HG03135 (cell line): ENCODE results near the gene LYPD6.

ENCODE experiments used
- ATAC-seq: cut with Tn5 transposase; IDR thresholded peaks from one replicate; pipeline ENCODE4 v1.9.1; 2021; ENCODE audit warnings: mild to moderate bottlenecking, moderate library complexity; ENCODE audit not compliant: unreplicated experiment

The LYPD6 gene

DNA sequence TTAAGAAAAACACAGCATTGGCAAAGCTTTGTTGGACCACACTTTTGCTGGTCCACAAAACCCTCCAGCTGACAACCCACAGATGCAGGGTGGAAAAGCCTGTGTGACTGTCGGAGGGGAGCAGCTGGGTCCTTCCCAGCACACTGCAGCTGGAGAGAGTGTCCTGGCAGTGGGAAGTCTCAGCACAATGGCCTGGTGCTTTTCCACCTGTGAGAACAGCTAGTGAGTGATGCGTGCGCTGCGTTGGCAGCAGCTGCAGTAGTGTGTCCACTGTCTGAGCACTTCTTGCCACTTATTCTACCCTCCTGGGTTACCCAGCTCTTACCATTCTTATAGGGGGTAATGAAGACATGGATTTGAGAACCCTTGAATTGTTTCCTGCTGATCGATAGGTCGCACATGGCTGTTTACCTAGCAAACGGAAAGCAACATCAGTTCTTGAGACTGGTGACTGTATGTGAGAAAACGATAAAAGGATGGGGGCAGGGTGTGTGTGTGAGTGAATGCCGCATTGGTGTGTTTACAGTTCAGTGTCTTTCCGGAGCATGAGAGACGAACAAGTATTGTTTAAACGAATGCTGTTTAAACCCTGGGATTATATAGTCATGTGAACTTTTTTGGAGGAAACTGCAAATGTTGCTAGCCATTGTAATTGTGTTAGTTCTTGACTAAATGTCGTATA is 69.7 kb downstream of the LYPD6 start:
- ATAC-seq = no peak

DNA sequence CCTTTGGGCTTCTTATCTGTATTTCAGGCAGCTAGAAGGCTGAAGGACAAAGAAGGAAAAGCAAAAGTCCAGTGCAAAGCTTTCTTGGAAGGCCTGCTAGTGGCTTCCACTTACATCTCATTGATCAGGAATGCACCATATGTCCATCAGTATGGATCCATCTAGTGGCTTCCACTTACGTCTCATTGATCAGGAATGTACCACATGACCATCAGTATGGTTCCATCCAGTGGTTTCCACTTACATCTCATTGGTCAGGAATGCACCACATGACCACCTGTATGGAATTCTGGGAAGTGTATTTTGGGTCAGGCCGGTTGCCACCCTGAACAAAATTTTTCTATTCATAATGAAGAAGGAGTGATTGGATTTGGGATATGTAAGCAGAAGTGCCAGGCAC is 70.6 kb downstream of the LYPD6 start:
- no peak for ATAC-seq

DNA sequence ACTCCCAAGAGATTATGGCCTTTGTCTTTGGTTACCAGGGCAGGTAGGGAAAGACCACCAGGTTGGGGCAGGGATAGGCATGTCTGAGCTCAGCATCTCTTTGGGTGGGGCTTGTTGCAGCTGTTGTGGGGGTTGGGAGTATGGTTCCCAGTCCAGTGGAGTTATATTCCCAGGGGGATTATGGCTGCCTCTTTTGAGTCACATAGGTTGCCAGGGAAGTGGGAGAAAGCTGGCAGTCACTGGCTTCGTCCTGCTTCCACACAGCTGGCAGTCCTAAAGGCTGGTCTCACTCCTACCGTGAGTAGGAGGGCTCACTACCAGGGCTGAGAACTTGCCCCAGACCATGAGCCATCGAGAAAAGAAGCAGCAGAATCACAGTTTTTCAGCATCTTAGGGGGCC is 79.1 kb downstream of the LYPD6 start:
- no peak for ATAC-seq

DNA sequence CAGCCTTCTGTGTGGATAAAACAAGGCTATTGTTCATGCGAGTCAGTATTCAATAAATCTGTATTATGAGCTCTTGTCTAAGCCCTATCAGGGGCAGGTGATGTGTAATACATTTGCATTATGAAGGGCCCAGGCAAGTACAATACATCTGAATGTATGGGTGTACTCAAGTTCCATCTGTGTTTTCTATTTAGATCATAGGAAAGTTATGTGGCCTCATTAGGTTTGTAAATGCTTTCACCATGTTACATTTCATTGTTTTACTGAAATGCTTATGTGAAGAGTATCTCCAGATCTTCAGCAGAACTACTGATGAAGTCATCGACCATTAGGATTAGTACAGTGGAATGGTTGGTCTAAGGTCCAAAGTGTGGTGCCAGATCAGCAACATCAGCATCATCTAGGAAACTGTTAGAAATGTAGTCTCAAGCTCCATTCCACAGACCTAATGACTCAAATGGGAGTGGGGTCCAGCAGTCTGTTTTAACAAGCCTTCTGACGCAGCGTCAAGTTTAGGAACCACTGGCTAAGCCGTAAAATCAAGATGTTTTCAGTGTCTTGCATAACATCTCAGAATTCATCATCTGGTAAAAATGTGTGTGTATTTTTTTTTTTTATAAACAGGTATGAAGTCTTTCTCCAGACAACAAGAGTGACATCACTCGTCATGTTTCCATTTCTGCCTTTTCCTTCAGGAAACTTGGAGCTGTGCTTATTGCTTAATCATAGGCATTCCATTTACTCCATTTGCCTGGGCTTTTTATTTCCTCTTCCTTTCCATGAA is 80.5 kb downstream of the LYPD6 start:
- no peak for ATAC-seq

DNA sequence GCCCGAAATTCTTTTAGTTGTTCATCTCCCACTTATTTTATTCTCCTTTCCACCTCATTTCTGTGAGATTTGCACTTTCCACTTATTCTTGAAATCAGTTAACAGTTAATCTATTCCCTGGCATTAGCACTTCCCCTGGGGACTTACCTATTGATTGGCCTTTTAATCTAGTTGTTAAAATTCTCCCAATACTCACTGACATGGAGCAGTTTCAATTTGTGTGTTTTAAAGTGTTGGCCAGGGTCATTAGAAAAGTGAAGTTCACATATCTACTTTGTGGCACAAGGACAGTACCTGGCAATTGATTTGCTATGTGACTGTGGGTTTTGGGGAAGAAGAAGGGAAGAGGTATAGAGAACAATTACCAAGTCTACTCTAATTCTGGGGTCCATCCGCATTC is 83.1 kb downstream of the LYPD6 start:
- ATAC-seq = no peak

DNA sequence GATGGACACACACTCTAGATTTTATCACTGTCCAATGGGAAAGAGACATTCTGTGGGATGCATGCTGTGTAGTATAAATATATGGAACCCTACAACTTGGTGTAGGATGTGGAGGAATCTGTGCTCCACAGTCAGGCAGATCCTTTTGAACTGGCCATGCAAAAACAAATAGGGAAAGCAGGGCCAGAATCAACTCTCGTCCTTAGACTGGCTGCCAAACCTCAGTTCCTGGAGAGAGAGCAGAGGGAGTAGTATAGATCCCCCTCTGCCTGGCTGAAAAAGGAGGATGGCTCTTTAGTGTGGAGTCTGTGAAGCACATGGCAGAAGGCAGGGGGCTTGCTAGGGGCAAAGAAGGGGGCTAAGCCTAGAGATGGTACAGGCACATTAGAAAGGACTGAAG is 84.7 kb downstream of the LYPD6 start:
- ATAC-seq = no peak

DNA sequence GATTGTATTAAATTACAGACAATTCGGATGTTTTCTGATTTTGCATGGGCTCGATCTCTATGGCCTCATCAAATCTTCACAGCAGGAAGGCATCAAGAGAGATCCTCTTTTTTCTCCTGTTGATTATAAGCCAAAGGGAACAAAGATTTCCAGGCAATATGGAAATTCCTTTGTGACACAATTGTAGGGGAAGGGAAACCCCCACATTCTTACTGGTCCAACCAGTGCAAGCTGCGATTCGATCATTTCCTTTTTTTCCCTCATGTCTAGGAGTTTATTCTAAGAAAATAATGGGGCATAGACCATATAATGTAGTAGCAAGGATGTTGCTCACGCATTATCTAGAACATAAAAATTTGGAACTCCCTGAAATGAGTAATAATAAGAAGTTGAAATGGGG is 87.7 kb downstream of the LYPD6 start:
- no peak for ATAC-seq

DNA sequence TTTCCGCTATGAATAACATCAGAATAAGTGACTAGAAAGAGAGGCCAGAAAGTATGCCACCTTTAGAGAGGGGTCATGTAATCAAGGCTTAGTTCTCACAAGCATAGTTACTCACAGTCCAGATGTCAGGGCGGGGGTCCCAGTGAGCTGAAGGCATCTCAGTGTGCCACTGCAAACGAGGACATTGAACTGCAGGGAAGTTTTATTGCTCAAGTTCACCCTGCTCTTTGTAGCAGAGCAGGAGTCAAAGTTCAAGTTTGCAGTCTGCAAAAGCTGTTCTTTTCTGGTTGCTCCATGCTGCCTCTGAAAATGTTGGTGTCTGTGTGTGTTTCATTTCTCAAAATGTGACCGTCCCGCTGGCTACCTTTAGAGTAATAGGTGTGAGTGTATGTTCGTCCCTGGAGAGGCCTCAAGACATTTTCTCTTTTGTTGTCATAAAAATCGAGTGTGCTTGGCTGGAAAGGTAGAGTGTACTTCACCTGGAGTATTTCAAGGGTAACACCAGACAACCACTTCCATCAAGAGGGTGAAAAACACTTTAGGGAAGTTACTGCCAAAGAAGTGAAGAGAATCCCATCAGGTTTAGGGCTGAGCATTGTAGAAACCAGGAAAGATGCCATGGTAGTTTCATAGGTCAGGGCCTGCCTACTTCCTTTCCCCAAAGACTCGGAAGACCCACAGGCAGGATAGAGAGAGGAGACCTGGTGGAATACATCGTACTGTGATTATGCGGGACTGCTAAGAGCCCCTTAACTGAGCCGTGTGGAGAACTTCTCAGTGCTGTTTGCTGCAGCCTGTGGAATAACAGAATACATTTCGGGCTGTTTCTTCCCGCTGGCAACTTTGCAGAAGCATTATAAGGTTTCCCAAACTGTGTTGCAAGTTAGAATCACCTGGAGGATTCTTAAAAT is 89.9 kb downstream of the LYPD6 start:
- ATAC-seq = no peak

DNA sequence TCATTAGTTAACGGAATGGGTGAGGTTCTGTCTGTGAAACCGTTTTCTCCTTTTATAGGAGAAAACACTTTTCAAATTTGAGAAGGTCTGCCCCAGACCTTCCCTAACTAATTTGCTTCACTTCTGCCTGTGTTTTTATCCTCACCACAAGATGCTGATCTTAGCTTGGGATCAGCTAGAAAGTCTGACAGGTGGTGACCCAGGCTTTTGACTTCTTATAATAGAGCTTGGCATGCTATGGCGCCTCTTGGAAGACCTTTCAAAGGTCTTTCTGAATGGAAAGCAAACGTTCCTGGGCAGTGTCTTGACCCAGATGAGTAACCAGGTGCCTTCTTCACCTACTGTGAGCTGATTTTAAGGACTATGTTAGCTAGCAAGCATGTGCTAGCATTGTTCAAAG is 91.4 kb downstream of the LYPD6 start:
- no peak for ATAC-seq

DNA sequence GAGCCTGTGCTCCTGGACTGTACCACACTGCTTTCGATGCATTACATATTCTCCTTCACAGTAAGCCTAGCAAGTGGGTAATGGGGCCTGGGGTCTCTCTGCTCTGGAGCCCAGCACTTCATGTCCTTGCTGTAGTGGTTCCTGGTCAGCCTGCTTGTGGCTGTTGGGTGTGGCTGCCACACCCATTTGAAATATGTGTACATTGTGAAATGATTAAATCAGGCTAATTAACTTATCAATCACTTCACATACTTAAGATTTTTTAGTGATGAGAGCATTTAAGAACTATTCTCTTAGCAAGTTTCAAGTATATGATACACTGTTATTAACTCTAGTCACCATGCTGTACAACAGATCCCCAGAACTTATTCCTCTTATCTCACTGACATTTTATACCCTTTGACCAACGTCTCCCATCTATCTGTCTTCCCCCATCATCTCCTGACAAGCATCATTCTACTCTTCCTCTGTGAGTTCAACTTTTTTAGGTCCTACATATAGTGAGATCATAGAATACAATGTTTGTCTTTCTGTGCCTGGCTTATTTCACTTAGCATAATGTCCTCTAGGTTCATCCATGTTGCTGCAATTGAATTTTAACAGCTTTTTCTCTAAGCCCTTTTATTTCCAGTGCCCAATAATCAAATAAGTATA is 92.1 kb downstream of the LYPD6 start:
- ATAC-seq = no peak

DNA sequence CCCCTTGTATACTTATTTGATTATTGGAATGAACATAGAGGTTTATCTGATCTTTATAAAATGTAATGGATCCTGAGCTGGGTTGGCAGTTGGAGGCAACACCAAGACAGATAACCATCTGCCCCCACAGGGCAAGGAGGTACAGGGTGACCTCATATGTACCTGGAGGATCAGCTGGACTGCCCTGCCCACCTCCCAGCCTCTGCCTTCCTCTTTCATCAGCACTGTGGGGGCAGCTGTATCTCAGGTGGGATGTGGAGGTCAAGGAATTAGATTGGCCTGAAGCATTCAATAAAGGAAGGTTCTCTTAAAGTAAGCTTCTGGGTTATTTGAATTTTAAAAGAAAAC is 92.6 kb downstream of the LYPD6 start:
- no peak for ATAC-seq

DNA sequence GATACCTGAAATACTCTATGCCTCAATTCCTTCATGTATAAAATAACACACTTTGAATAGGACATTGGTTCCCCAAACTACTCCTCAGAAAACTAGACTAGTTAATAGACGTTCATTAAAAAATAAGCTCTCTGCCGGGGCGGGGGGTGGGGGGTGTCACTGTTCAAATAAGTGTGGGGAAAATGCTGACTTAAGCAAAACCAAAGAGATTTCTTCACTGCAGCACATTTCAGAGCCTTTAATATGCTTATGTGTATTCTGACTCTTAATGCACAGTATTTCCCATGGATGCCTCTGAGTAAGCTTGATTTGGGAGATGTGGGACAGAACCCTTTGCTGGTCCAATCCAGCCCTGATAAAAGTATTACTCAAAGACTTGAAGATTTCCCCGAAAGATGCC is 93.2 kb downstream of the LYPD6 start:
- no peak for ATAC-seq

DNA sequence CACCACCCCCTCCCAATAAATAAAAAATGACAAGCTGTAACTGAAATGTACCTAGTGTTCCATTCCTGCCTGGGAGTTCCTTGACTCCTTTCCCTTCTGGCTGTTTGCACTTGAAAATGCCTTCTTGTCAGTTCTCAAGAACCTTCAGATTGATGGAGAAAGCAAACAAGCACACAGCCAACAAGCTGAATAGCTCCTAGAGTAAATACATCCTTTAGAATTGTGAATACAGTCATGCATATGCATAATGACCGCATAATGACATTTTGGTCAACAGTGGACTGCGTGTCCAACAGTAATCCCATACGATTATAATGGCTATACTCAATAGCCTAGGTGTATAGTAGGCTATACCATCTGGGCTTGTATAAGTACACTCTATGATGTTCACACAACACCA is 97.0 kb downstream of the LYPD6 start:
- no peak for ATAC-seq

DNA sequence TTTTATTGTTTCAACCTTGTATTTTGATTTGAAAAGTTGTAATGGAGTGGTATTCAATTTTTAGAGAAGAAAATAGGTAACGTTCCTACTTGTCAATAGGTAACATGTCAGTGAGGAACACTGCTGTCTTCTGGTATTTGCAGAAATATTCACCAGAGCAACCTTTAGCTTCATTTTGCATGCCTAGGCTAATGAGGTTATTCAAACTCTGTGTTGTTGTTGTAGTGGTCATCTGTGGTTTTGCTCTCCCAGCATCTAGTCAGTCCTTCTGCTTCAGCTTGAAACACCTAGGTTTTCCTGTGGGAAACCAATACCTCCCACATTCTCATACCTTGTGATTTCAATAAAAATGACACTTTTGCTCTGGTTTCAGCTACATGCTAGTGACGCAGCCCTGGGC is 98.4 kb downstream of the LYPD6 start:
- no peak for ATAC-seq

DNA sequence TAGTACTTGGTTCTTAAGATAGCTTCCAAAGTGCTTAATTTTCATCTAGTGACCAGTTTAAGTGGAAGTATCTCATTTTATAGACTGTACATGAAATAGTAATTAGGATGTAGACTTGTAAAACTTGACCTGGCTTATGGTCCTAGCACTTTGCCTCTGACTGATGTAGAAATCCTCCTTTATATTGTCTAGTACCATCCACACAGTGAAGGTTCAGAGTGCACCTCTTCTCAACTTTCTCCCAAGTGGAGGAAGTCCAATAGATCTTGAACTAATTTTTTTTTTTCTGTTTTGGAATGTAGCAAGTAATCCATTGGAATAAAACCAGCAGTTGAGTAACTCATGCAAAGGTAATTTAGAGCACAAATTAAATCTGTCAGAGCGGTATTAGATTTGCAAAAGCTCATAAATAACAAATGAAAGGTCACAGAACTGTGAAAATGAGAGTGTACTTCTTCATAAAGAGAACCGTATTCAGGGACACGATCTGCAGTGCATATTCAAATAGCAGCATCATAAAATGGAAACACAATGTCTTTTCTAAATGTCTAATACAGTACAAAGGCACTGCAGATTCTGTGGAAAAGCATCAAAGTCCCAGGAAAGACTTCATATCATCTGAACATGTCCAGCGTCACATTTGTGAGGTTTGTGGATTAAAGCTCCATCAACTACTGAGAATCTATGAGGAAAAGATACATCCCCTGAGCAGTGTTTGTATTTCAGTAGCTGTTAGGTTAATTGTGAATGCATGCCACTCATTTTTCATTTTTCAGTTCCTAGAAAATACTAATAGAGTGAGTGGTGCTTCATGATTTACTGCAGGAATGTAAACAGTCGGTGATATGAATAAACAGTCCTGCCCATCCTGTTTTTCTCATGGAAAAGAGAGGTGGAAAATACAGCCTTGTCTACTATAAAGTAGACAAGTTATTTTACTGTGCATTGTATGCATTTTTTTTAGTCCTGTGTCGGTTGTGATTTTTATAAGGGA is 100.7 kb downstream of the LYPD6 start:
- ATAC-seq = no peak

DNA sequence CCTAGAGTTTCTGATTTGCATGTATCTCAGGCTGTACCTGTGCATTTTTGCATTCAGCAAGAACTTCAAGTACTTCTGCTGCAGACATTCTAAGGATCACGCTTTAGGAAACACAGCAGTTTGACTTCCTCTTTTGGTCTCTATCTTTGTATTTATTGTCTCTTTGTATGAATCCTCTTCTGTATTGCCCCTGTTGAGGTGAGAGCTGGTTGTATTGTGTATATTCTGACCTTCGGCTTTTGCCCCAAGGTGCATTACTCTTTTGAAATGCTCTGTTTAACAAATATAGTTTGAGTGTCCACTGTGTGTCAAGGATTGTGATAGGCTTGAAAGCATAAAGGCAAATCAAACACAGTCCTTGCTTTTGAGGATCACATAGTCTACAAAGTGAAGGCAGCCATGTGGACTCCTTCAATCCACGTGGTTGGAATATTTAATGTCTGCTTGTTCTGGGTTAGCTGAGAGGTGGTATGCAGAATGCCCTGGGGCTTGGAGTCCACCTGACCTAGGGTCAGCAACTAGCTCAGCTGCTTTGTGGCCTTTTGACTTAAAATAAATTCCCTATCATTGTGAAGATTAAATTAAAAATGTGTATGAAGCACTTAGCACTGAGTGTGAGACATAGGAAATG is 108.1 kb downstream of the LYPD6 start:
- ATAC-seq = no peak

DNA sequence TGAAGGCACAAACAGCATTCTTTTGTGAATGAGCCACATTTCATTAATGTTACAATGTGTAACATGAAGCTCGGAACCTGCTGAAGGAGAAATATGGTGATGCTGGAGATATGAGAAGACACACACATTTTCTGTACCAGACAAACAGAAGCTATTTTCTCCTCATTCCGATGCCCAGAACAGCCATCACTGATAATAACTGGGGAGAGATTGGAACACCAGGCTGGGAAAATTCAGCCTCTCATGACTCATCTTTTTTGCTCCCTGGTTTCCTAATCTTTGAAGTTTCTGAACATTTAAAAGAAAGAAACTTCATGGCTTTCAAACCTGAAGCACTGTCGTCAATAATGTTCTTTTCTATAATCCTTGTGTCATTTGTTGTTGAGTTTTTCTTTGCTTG is 110.9 kb downstream of the LYPD6 start:
- no peak for ATAC-seq

DNA sequence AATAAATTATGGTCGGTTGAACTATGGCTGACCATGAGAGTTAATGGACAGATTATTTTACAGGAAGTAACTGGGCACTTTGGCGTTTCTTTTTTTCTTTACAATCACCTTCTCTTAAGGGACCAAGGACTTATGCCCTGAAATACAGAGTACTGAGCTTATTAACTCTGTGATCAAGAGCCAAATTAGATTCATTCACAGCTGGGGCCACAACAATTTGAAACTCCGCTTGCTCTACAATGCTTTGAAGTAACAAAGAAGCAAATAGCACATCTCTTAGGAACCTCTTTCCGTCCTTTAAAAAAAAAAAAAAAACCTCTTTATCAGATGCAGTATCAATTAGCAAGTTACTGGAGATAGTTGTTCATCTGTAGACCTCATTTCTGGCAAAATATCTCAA is 112.0 kb downstream of the LYPD6 start:
- no peak for ATAC-seq

DNA sequence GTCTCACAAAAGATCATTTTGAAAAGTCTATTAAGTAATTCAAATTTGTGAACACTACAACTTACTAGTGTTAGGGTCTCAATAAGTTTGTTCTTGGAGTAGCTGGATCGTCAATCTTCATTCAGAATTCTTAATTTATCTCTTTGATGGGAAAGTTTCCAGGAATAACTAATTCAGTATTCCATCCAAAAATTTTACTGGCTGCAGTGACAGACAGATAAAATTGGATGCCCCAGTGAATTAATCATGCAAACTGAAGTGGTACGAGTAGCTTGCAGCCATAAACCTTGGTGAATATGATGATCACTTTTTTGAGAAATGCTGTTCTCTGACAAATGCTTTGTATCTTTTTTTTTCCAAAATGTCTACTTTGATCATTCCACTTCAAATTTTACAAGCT is 112.8 kb downstream of the LYPD6 start:
- no peak for ATAC-seq

DNA sequence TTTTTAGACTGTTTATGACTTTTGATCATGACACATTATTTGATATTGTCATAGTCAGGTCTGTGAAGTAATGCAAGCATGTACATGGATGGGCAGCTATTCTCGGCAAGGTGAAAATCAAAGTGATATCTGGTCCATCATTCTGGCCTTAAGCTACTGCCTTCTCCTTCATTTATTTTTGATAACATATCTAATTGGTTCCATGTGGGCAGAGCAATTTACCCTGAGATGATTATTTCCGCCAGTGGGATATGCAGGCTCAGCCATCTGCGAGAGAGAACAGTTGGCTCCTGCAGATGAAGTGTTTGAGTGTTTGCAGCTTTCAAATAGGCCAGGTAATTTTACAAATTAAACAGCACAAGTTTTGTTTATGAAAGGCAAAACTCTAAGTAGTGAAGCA is 116.4 kb downstream of the LYPD6 start:
- ATAC-seq = no peak
